ENCODE data around the gene SWT1.

Gene SWT1

DNA sequence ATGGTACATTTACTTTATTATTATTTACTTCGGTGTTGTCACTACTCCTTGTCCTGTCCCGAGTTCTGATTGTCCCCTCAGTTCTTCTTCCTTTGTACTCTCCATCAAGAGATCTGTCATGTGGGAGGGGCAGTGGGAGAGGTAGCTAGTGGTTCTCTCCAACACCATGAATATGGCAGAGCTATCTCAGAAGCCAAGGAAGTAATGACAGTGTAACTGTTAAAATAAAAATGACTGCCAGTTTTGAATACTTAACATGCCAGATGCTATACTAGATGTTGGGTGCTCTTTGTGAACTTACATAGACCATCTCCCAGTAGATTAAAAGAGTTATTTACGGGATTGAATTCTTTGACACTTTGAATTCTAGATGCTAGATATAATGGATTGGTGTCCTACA, 131.5 kb downstream of the SWT1 start:
- no peak for ATAC-seq
- TF ChIP-seq ZNF565 (CRISPR knock-in tag; conservative IDR thresholded peaks at IDR 0.05; ENCODE audit: low read depth) (no peak), ZFP30 (CRISPR knock-in tag; IDR thresholded peaks at IDR 0.05) (no peak), BACH2 (CRISPR knock-in tag; IDR thresholded peaks at IDR 0.05; ENCODE audit: borderline replicate concordance) (no peak), ZFP3 (CRISPR knock-in tag; IDR thresholded peaks at IDR 0.05) (no peak), RARB (CRISPR knock-in tag; IDR thresholded peaks at IDR 0.05) (no peak), ZC3H10 (CRISPR knock-in tag; IDR thresholded peaks at IDR 0.05) (no peak), ZNF70 (CRISPR knock-in tag; IDR thresholded peaks at IDR 0.05) (no peak), ISL1 (CRISPR knock-in tag; IDR thresholded peaks at IDR 0.05) (no peak), GLIS3 (CRISPR knock-in tag; IDR thresholded peaks at IDR 0.05) (no peak), OSR1 (CRISPR knock-in tag; IDR thresholded peaks at IDR 0.05) (no peak), SNAI2 (CRISPR knock-in tag; IDR thresholded peaks at IDR 0.05) (no peak)
- TF ChIP-seq, protein P1, sequence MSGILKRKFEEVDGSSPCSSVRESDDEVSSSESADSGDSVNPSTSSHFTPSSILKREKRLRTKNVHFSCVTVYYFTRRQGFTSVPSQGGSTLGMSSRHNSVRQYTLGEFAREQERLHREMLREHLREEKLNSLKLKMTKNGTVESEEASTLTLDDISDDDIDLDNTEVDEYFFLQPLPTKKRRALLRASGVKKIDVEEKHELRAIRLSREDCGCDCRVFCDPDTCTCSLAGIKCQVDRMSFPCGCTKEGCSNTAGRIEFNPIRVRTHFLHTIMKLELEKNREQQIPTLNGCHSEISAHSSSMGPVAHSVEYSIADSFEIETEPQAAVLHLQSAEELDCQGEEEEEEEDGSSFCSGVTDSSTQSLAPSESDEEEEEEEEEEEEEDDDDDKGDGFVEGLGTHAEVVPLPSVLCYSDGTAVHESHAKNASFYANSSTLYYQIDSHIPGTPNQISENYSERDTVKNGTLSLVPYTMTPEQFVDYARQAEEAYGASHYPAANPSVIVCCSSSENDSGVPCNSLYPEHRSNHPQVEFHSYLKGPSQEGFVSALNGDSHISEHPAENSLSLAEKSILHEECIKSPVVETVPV (CRISPR knock-in tag; IDR thresholded peaks at IDR 0.05), result no peak
- TF ChIP-seq, protein P2, sequence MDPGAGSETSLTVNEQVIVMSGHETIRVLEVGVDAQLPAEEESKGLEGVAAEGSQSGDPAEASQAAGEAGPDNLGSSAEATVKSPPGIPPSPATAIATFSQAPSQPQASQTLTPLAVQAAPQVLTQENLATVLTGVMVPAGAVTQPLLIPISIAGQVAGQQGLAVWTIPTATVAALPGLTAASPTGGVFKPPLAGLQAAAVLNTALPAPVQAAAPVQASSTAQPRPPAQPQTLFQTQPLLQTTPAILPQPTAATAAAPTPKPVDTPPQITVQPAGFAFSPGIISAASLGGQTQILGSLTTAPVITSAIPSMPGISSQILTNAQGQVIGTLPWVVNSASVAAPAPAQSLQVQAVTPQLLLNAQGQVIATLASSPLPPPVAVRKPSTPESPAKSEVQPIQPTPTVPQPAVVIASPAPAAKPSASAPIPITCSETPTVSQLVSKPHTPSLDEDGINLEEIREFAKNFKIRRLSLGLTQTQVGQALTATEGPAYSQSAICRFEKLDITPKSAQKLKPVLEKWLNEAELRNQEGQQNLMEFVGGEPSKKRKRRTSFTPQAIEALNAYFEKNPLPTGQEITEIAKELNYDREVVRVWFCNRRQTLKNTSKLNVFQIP (CRISPR knock-in tag; IDR thresholded peaks at IDR 0.05; ENCODE audit: borderline replicate concordance, low read depth), result no peak
- TF ChIP-seq, protein P3, sequence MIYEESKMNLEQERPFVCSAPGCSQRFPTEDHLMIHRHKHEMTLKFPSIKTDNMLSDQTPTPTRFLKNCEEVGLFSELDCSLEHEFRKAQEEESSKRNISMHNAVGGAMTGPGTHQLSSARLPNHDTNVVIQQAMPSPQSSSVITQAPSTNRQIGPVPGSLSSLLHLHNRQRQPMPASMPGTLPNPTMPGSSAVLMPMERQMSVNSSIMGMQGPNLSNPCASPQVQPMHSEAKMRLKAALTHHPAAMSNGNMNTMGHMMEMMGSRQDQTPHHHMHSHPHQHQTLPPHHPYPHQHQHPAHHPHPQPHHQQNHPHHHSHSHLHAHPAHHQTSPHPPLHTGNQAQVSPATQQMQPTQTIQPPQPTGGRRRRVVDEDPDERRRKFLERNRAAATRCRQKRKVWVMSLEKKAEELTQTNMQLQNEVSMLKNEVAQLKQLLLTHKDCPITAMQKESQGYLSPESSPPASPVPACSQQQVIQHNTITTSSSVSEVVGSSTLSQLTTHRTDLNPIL (CRISPR knock-in tag; IDR thresholded peaks at IDR 0.05; ENCODE audit: low read depth), result no peak
- TF ChIP-seq, protein P4, sequence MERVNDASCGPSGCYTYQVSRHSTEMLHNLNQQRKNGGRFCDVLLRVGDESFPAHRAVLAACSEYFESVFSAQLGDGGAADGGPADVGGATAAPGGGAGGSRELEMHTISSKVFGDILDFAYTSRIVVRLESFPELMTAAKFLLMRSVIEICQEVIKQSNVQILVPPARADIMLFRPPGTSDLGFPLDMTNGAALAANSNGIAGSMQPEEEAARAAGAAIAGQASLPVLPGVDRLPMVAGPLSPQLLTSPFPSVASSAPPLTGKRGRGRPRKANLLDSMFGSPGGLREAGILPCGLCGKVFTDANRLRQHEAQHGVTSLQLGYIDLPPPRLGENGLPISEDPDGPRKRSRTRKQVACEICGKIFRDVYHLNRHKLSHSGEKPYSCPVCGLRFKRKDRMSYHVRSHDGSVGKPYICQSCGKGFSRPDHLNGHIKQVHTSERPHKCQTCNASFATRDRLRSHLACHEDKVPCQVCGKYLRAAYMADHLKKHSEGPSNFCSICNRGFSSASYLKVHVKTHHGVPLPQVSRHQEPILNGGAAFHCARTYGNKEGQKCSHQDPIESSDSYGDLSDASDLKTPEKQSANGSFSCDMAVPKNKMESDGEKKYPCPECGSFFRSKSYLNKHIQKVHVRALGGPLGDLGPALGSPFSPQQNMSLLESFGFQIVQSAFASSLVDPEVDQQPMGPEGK (CRISPR knock-in tag; IDR thresholded peaks at IDR 0.05; ENCODE audit: borderline replicate concordance), result no peak

DNA sequence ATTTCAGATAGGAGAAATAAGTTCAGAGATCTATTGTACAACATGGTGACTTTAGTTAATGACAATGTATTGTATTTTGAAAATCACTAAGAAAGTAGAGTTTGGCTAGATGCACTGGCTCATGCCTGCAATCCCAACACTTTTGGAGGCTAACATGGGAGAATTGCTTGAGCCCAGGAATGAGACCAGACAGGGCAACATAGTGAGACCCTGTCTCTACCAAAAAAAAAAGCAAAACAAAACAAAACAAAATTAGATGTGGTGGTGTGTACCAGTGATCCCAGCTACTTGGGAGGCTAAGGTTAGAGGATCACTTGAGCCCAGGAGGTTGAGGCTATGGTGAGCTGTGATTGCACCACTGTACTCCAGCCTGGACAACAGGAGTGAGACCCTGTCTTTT, 132.9 kb downstream of the SWT1 start:
- no peak for ATAC-seq
- no peak for TF ChIP-seq GLIS3 (CRISPR knock-in tag; IDR thresholded peaks at IDR 0.05)
- no peak for TF ChIP-seq ESRRG (CRISPR knock-in tag; IDR thresholded peaks at IDR 0.05)
- no peak for TF ChIP-seq ZNF70 (CRISPR knock-in tag; IDR thresholded peaks at IDR 0.05)
- no peak for TF ChIP-seq PPARA (CRISPR knock-in tag; IDR thresholded peaks at IDR 0.05; ENCODE audit: borderline replicate concordance)
- TF ChIP-seq, protein P1 (CRISPR knock-in tag; IDR thresholded peaks at IDR 0.05), result no peak
- TF ChIP-seq SNAI2 (CRISPR knock-in tag; IDR thresholded peaks at IDR 0.05), result no peak
- no peak for TF ChIP-seq OSR1 (CRISPR knock-in tag; IDR thresholded peaks at IDR 0.05)
- TF ChIP-seq CSDC2 (CRISPR knock-in tag; IDR thresholded peaks at IDR 0.05), result no peak
- no peak for TF ChIP-seq ISL1 (CRISPR knock-in tag; IDR thresholded peaks at IDR 0.05)
- TF ChIP-seq ZFP30 (CRISPR knock-in tag; IDR thresholded peaks at IDR 0.05), result no peak
- no peak for TF ChIP-seq TOX (CRISPR knock-in tag; IDR thresholded peaks at IDR 0.05; ENCODE audit: borderline replicate concordance)
- TF ChIP-seq RARB (CRISPR knock-in tag; IDR thresholded peaks at IDR 0.05), result no peak
- no peak for TF ChIP-seq TCF4 (CRISPR knock-in tag; IDR thresholded peaks at IDR 0.05; ENCODE audit: borderline replicate concordance)
- TF ChIP-seq, protein P4 (CRISPR knock-in tag; IDR thresholded peaks at IDR 0.05; ENCODE audit: borderline replicate concordance), result no peak
- TF ChIP-seq ZFP3 (CRISPR knock-in tag; IDR thresholded peaks at IDR 0.05), result no peak
- TF ChIP-seq ZC3H10 (CRISPR knock-in tag; IDR thresholded peaks at IDR 0.05), result no peak

DNA sequence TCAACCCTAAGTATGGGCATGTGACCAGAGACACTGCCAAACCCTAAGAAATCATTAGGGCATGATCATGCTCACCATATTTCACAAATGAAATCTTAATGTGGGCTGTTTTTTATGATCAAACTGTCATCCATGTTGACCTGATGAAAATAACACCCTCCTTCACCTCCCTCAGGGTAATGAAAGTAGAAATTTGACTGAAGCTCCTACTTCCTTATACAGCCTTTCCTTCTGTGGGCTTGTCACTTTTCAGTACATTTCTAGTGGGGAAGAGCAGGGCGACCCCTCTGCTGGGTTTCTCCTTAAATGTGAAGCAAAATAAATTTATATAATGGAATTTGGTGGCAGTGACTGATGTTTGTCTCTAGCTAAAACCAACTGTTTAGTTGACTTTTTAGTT, 134.2 kb downstream of the SWT1 start:
- ATAC-seq, result no peak; the same call in 2 of the 3 replicates

More for the DNA sequence above, 134.2 kb downstream of the SWT1 start:
- no peak for TF ChIP-seq ZNF8 (CRISPR knock-in tag; IDR thresholded peaks at IDR 0.05)
- TF ChIP-seq ZFP3 (CRISPR knock-in tag; IDR thresholded peaks at IDR 0.05), result no peak
- no peak for TF ChIP-seq ISL1 (CRISPR knock-in tag; IDR thresholded peaks at IDR 0.05)
- no peak for TF ChIP-seq PPARA (CRISPR knock-in tag; IDR thresholded peaks at IDR 0.05; ENCODE audit: borderline replicate concordance)
- TF ChIP-seq ESRRG (CRISPR knock-in tag; IDR thresholded peaks at IDR 0.05), result no peak
- no peak for TF ChIP-seq SNAI2 (CRISPR knock-in tag; IDR thresholded peaks at IDR 0.05)
- no peak for TF ChIP-seq GLIS3 (CRISPR knock-in tag; IDR thresholded peaks at IDR 0.05)
- TF ChIP-seq, protein P3 (CRISPR knock-in tag; IDR thresholded peaks at IDR 0.05; ENCODE audit: low read depth), result no peak

Measured in SK-N-SH treated with all-trans-retinoic acid at 6 μM for 48 hours (cell line).